Activated CD4-positive, CD25-positive, alpha-beta regulatory T cell treated with anti-CD3 and anti-CD28 coated beads, Interleukin-2, amount 50 U/mL, for 72 hours (primary cell): ENCODE data around the gene SRPK1.
"Not testable (repeated sequence)": the region's sequence is repeated elsewhere in the genome, so short reads cannot be mapped to it uniquely, and the experiment has no call there.

Experiments
- DNase-seq: peaks from one replicate; pipeline ENCODE4 v3.0.0; 2021

SRPK1 gene

DNA sequence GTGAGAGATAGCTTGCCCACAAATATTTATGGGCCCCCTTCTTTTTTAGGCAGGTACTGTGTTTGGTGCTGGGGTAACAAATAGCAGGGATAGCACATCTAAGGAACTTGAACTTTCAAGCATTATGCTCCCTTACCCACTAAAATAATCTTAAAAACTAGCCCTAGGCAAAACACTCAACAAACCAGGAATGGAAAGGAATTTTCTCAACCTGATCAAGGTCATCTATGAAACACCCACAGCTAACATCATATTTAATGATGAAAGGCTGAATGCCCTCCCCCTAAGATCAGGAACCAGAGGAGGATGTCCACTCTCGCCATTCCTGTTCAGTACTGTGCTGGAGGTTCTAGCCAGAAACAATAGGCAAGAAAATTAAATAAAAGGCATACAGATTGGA is 8.7 kb upstream of the SRPK1 start:
- DNase-seq = no peak

DNA sequence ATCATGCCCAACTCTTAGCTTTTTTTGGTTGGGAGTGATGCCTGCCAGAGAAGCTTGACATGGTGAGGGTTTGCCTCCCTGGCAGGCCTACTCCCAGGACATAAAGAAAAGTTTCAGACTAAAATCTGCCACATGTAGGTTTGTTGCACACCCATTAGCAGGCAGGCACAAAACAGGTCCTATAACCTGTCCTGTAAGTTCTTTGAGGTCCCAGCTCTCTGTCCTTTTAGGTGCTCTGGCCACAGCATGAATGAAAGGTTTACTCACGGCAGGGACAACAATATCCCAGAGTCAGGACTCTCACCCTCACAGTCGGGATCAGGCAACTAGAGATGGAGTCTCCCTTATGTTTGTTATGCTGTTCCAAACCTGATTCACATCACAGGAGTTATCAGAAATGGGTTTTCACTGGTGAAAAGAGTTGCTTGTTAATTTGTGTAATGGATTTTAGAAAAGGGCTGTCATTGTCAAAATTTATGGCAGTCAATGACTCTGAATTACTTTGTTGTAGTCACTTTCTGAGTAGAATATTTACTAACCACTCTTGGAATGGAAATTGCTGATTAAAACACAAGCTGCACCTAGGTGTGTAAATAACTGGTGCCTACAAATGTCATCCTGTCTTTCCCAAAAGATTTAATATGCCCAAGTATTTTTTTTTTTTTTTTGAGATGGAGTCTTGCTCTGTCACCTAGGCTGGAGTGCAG is 5.8 kb upstream of the SRPK1 start:
- DNase-seq = no peak

DNA sequence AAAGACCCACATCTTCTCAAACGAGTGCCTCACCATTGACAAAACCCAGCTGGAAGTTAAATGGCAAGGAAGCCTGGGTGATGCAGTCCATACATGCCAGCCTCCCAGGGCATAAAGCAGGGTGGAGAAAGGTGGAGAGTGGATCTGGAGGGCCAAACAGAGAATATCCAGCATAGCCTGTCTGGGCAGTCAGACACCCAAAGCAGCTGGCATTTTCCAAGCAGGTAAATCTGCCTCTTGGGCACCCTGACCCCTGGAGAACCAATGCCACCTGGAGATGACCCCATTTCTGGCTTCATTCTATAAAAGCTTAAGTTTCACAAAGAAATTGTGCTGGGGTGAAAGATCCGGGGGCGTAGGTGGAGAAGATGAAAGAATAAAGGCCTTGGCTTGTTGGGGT is 5.1 kb upstream of the SRPK1 start:
- no peak for DNase-seq

DNA sequence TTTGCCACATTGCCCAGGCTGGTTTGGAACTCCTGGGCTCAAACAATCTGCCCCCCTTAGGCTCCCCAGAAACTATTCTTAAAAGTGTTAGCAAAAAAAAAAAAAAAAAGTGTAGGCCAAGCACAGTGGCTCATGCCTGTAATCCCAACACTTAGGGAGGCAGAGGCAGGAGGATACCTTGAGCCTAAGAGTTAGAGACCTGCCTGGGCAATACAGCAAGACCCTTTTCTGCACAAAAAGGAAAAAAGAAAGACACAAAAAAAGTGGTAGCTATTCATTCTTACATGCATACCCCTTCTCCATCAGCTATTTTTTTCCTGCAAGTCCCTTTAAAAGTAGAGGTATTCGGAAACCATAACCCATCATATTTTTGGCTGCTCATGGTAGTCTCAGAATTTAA is 3.2 kb upstream of the SRPK1 start:
- no peak for DNase-seq

DNA sequence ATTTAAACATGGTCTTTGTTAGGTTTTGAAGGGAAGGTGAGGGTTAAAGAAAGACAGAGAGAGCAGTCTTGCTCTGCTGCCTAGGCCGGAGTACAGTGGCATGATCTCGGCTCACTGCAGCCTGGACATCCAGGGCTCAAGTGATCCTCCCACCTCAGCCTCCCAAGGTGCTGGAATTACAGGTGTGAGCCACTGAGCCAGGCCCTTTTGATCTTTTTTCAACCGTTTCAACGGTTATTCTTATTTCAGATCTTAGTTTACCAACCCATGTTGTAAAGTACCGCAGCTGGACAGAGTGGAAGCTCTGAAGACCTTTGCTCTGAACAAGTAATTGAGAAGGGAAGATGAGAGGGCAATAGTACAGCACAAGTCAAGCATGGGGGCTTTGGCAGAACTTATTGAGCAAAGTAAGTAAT is 1.2 kb upstream of the SRPK1 start:
- DNase-seq = no peak

DNA sequence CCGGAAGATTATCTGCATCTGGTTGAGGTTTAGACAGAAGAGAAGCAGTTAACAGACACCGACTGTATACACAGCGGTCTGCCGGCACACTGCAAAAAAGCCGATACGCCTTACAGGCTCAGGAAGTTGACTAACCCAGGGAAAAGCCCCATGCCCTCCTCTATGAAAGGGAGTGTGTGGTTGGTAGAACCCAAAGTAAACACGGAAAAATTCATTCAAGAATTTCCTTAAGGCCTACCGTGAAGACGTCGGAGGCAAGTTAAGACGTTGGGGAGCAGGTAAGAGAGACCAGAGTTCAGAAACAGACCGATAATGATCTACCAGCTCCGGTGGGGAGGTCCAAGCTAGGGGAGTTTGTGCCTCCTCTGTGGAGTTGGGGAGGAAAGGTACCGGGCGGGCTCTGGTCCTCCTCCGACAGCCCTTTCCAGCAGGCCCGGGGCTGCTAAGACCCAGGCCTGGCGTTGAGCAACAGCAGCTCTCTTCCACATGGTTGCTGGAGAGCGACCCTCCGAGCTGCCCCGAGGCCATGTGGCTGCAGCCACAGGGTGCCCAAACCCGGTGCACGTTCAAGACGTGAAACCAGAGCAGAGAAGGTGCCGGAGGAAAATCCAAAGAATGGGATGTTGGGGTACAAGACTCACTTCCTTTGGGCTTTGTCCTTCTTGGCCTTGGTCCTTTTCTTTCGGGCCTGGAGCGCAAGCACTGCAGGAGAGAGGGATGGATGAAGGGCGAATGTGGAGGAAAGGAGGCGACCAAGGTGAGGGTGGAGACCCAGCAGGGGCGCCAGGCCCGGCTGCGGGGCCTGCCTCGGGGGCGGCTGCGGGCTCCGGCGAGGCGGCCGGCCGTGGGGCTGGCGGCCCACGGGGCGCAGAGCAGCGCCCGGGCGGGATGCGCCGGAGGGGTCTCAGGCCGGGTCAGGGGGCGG is 809 bp downstream of the SRPK1 start:
- peak; percentile 40 for DNase-seq

DNA sequence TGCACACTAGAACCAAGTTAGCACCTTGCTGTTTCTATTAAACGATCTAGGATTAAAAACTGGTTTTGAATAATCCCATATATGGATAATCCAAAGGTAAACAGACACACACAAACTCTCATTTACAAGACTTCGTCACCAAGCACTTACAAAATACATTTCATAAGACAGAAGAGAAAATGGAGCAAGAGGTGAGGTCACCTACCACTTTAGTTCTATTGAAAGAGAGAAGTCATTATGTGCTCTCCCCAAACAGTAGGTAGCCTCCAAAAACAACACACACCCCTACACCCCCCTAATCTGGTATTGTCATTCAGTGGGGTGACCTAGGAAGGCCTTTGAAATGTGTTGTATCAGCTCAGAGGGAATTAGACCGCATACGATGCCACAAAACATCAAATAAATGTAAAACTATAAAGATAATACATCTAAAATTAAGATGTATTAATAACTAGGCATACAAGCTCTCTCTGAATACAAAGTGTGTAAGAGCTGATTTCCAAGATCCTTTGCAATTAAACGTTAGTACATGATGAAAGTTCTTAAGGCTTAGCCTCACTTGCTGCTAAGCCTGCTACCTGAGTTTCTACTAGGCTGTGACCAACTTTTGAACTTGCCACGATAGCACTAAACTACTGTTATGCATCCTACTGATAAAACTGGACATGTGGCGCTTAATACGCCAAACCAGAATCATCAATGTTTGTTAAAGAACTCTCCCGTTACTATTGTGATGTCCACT is 1.6 kb downstream of the SRPK1 start:
- DNase-seq = no peak

DNA sequence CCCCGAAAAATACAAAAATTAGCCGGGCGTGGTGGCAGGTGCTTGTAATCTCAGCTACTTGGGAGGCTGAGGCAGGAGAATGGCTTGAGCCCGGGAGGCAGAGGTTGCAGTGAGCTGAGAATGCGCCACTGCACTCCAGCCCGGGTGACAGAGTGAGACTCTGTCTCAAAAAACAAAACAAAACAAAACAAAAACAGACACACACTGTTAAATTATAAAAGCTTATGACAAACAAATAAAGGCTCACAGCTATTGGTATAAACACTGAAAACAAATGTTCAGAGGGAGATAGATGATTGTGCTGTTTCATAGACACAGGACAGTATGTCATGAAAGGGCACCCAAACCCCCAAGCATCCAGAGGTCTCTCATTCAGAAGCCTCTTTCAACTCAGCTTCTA is 4.0 kb downstream of the SRPK1 start:
- DNase-seq = not testable (repeated sequence)

DNA sequence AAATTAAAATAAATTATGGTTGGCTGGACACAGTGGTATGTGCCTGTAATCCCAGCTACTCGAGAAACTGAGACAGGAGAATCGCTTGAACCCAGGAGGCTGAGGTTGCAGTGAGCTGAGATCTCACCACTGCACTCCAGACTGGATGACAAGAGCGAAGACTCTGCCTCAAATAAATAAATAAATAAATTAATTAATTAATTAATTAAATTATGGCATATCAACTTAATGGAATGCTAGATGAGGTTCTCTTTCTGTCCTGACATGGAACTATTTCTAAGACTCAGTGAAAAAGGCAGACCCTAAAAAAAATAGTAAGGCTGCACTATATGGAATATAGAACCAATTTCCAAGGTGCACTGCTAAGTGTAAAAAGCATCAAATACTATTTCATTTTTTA is 4.8 kb downstream of the SRPK1 start:
- no peak for DNase-seq

DNA sequence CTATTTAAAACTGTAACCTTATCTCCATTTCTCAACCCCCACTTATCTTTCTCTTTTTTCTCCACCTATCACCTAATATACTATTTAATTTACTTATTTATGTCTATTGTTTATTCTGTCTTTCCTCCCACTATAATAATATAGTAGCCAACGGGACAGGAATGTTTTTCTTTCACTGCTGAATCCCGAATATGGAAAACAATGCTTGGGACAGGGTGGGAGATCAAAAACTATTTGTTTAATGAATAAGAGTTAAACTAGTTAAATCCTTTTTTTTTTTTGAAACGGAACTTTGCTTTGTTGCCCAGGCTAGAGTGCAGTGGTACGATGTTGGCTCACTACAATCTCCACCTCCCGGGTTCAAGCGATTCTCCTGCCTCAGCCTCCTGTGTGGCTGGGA is 6.4 kb downstream of the SRPK1 start:
- no peak for DNase-seq

DNA sequence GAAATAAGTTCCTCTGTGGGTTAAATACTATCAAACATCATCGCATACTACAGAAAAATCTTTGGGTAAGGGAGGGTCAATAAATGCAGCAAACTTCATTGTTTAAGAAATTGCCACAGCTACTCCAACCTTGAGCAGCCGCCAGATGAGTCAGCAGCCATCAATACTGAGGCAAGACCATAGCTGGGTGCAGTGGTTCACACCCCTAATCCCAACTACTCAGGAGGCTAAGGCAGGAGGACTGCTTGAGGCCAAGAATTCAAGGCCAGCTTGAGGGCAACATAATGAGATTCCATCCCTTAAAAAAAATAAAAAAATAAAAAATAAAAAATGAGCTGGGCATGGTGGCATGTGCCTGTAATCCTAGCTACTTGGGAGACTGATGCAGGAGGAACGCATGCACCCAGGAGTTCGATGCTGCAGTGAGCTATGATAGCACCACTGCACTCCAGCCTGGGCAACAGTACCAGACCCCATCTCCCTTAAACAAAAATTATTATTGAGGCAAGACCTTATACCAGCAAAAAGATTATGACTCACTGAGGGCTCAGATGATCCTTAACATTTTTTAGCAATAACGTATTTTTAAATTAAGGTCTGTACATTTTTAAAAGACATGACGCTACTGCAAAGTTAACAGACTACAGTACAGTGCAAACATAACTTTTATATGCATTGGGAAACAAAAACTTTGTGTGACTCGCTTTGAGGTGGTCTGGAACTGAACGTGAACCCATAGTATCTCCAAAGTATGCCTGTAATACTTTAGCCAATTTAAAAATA is 8.8 kb downstream of the SRPK1 start:
- DNase-seq = no peak

DNA sequence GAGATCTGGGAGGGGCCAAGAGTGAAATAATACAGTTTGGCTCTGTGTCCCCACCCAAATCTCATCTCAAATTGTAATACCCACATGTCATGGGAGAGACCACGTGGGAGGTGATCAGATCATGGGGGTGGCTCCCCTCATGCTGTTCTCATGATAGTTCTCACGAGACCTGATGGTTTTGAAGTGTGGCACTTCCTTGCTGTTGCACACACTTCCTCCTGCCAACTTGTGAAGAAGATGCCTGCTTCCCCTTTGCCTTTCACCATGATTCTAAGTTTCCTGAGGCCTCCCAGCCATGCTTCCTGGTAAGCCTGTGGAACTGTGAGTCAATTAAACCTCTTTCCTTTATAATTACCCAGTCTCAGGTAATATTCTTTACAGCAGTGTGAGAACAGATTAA is 11.3 kb downstream of the SRPK1 start:
- not testable (repeated sequence) for DNase-seq

DNA sequence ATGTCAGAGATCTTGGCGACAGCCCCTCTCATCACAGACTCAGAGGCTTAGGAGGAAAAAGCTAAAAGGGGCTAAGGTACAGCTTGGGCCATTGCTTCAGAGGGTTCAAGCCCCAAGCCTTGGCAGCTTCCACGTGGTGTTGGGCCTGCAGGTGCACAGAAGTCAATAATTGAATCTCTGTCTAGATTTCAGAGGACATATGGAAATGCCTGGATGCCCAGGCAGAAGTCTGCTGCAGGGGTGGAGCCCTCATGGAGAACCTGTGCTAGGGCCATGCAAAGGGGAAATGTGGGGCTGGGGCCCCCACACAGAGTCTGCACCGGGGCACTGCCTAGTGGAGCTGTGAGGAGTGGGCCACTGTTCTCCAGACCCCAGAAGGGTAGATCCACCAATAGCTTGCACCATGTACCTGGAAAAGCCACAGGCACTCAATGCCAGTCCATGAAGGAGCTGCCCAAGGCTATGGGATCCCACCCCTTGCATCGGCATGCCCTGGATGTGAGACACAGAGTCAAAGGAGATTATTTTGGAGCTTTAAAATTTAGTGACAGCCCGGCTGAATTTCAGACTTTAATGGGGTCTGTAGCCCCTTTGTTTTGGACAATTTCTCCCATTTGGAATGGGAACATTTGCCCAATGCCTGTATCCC is 12.0 kb downstream of the SRPK1 start:
- DNase-seq = not testable (repeated sequence)

DNA sequence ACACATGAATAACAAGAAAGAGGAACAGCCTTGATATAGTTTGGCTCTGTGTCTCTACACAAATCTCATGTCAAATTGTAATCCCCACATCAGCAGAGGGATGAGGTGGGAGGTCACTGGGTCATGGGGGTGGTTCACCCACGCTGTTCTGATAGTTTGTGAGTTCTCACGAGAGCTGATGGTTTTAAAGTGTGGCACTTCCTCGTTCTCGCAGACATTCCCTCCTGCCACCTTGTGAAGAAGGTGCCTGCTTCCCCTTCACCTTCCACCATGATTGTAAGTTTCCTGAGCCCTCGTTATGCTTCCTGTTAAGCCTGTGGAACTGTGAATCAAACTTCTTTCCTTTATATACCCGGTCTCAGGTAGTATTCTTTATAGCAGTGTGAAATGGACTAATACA is 13.1 kb downstream of the SRPK1 start:
- no peak for DNase-seq

DNA sequence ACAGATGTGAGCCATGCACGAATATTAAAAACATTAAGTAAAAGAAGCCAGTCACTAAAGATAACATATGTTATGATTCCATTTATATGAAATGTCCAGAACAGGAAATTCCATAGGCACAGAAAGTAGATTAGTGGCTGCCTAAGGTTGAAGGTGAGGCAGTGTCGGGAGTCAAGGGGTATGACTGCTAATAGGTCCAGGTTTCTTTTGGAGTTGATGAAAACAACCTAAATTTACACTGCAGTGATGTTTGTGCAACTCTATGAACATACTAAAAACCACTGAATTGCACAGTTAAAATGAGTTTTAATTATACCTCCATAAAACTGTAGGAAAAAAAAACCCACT is 14.4 kb downstream of the SRPK1 start:
- no peak for DNase-seq

DNA sequence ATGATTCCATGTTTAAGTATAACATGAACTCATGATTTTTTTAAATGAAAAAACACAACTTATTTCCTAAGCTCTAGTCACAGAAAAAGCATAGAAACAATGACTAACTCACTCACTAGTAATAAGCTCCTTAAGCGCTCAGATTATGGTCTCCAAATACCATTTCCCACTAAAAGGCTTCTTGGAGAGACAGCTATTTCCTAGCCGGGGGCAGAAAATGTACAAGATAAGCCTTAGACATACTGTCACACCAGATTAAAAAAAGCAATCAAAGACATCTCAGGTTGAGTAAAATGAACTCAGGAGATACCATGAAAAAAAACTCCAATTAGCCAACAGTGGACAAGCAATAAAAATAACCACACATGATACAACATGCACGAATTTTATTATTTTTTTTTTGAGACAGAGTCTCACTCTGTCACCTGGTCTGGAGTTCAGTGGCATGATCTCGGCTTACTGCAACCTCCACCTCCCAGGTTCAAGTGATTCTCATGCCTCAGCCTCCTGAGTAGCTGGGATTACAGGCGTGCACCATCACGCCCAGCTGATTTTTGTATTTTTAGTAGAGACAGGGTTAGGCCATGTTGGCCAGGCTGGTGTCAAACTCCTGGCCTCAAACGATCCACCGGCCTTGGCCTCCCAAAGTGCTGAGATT is 14.9 kb downstream of the SRPK1 start:
- DNase-seq = no peak

DNA sequence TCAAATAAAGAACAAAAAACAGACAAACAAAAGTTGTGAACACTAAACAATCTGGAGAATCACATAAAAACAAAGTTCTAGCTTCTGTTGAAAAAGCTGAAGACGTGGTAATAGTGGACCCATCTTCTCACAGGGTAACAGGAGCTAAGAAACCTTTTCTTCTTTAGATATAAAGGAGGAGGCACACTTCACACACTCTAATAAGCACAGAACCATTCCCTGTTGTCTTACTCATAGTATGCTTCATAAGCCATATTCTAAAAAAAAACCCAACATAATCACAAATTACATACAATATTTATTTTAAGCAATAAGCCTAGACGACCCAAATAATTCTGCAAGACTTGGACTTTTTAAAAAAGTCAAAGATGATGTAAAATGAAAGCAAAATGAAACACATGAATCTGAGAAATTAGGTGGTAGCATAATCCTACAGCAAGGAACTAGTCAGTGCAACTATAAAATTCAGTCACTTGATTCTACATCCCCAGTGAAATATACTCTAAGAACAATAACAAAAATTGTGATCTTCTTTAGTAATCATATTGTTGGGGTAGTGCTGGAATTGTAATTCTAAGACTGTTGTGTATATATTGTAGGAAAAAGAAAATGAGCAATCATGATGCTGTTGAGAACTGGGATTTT is 15.6 kb downstream of the SRPK1 start:
- no peak for DNase-seq

DNA sequence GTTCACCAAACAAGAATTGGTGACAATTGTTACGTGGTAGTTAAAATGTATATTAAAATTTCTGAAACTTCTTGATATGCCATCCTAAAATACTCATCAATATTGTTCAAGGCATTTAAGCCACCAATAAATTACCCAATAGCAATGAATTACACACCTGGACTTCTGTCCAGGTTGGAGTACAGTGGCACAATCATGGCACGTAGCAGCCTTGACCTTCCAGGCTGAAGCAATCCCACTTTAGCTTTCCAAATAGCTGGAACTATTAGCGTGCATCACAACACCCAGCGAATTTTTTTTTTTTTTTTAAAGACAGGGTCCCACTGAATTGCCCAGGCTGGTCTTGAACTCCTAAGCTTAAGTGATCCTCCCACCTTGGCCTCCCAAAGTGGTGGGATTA is 17.2 kb downstream of the SRPK1 start:
- DNase-seq = no peak

DNA sequence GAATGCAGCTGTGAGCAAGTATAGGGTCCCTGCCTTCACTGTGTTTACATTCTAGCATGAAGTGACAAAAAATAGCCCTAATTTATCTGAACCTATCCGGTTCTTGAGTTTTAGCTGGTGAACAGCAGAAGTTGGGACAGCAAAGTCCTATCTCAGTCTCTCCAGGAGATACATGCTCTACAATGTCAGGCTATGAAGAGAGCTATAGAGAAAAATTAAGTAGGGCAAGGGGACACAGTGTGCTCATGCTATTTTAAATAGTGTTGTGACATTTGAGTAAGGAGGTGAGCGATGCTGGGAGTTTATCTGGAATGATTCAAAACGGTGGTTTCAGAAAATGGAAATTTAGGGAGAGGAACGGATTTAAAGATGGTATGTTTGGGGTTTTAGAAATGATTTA is 20.4 kb downstream of the SRPK1 start:
- DNase-seq = no peak

DNA sequence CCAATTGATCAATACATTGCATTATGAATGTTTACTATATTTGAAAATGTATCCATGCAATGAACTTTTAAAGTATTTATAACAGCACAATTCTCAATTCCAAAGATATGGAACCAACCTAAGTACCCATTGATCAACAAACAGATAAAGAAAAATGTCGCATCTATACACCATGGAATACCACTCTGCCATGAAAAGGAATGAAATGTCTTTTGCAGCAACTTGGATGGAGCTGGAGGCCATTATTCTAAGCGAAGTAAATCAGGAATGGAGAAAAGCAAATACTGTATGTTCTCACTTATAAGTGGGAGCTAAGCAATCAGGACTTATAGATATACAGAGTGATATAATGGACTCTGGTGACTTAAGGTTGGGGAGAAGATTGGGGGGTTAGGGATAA is 22.9 kb downstream of the SRPK1 start:
- DNase-seq = no peak

DNA sequence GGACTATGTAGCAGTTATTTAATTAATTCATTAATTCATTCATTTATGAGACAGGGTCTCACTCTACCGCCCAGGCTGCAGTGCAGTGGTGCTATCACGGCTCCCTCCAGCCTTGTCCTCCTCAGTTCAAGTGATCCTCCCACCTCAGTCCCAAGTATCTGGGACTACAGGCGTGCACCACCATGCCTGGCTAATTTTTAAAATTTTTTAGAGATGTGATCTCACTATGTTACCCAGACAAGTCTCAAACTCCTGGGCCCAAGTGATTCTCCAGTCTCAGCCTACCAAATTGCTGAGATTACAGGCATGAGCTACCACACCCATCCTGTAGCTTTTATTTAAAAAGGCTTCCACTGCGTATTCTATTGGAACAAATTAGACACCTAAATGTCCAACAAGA is 23.4 kb downstream of the SRPK1 start:
- no peak for DNase-seq
